ENCODE measurements around the gene DHRSX. TPM values are rescaled to one million over a fixed set of nuclear protein-coding genes. Genes with fewer than 3 reads are reported as not detected.
"Not testable (repeated sequence)": the region's sequence is repeated elsewhere in the genome, so short reads cannot be mapped to it uniquely, and the experiment has no call there.

Gene DHRSX
- polyA plus RNA-seq, 2 of the 4 experiments (the other 2 are of a cell fraction) = 32.1 to 56.3 TPM

- H3K4me2 ChIP-seq = no peak overlapping the region
- H3K4me1 ChIP-seq = peaks cover 7% of the 10 kb centered on the region
- H3K4me3 ChIP-seq = no peak overlapping the region
- ATAC-seq (peak in 1 of 2 experiments; percentile 77; a peak in 2 of 6 replicates), FAIRE-seq (peak; percentile 95), DNase-seq (ENCODE audit: low read depth in 1 of 2, low spot score in 1 of 2) (no peak)
- WGBS (ENCODE audit: missing lambda C conversion rate) = 90% methylated on average over 1 of the region's 1 CpG
- POLR2A ChIA-PET = no interaction called here
- TF ChIP-seq CBX8 (IDR thresholded peaks at IDR 0.05) (no peak), BHLHE40 (IDR thresholded peaks at IDR 0.05; ENCODE audit: low read depth, low read length) (no peak), CHD4 (IDR thresholded peaks at IDR 0.05; ENCODE audit: borderline replicate concordance) (no peak)
- H3K9me3 ChIP-seq = peaks cover 4% of the 10 kb centered on the region; the same call in 2 of the 3 replicates
- CTCF ChIA-PET = no interaction called here
- H3K27ac ChIP-seq = no peak overlapping the region
These were observed 186.7 kb downstream of the DHRSX start for GRCh38 chrX:2313864-2314640.

DNA sequence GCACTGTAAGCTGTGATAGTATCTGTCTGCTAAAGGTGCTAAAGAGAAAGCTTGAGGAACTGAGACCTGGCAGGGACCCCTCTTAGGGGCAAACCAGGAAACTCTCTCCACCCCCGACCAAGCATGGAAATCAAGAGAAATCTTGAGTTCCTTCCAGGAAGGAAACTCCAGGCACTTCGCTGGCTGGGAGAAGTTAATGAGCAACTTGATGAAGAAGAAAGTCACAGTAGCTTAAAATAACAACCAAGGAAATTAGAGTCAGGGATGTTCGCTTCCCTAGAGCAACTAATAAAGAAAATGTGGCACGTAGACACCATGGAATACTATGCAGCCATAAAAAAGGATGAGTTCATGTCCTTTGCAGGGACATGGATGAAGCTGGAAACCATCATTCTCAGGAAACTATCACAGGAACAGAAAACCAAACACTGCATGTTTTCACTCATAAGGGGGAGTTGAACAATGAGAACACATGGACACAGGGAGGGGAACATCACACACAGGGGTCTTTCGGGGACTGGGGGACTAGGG is 188.7 kb downstream of the DHRSX start:
- H3K4me3 ChIP-seq; FAIRE-seq; H3K27ac ChIP-seq; ATAC-seq; DNase-seq (ENCODE audit: low read depth in 1 of 2, low spot score in 1 of 2); H3K9me3 ChIP-seq; H3K4me1 ChIP-seq; POLR2A ChIA-PET; CTCF ChIA-PET; H3K4me2 ChIP-seq: not testable (repeated sequence)
- 79% methylated on average over 5 of the region's 5 CpGs for WGBS (ENCODE audit: missing lambda C conversion rate)

- no peak for FAIRE-seq
- CTCF ChIA-PET = no interaction called here
- 82% methylated on average over 11 of the region's 11 CpGs for WGBS (ENCODE audit: missing lambda C conversion rate)
- Histone ChIP-seq H3K9me3 (peaks cover 4% of the 10 kb centered on the region; the same call in 2 of the 3 replicates), H3K27ac (no peak overlapping the region), H3K4me3 (no peak overlapping the region), H3K4me2 (no peak overlapping the region), H3K4me1 (no peaks in the 10 kb centered on the region)
- no peak for DNase-seq (ENCODE audit: low read depth in 1 of 2, low spot score in 1 of 2)
- POLR2A ChIA-PET = no interaction called here
- TF ChIP-seq, protein P1, sequence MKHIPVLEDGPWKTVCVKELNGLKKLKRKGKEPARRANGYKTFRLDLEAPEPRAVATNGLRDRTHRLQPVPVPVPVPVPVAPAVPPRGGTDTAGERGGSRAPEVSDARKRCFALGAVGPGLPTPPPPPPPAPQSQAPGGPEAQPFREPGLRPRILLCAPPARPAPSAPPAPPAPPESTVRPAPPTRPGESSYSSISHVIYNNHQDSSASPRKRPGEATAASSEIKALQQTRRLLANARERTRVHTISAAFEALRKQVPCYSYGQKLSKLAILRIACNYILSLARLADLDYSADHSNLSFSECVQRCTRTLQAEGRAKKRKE (CRISPR knock-in tag; IDR thresholded peaks at IDR 0.05; ENCODE audit: low read depth) = no peak
- TF ChIP-seq ESRRA (IDR thresholded peaks at IDR 0.05; ENCODE audit: borderline replicate concordance, low read length) (no peak), TP53 (CRISPR knock-in tag; IDR thresholded peaks at IDR 0.05) (no peak), EP300 (IDR thresholded peaks at IDR 0.05) (no peak)
- ATAC-seq = no peak
These were observed 189.3 kb downstream of the DHRSX start for GRCh38 chrX:2311501-2311900.

- DNase-seq (ENCODE audit: low read depth in 1 of 2, low spot score in 1 of 2) (no peak), ATAC-seq (no peak), FAIRE-seq (no peak)
- CTCF ChIA-PET = no interaction called here
- no peak overlapping the region for H3K4me2 ChIP-seq
- no peaks in the 10 kb centered on the region for H3K9me3 ChIP-seq
- H3K27ac ChIP-seq = no peak overlapping the region
- 85% methylated on average over 6 of the region's 6 CpGs for WGBS (ENCODE audit: missing lambda C conversion rate)
- H3K4me1 ChIP-seq = no peaks in the 10 kb centered on the region
- POLR2A ChIA-PET = no interaction called here
- H3K4me3 ChIP-seq = no peak overlapping the region
- TF ChIP-seq RARB (CRISPR knock-in tag; IDR thresholded peaks at IDR 0.05) (no peak), MAZ (IDR thresholded peaks at IDR 0.05; ENCODE audit: borderline replicate concordance, low read depth, low read length) (no peak)
- TF ChIP-seq, protein P2, sequence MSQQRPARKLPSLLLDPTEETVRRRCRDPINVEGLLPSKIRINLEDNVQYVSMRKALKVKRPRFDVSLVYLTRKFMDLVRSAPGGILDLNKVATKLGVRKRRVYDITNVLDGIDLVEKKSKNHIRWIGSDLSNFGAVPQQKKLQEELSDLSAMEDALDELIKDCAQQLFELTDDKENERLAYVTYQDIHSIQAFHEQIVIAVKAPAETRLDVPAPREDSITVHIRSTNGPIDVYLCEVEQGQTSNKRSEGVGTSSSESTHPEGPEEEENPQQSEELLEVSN (IDR thresholded peaks at IDR 0.05; ENCODE audit: borderline replicate concordance, low read depth) = no peak
These were observed 198.9 kb downstream of the DHRSX start for GRCh38 chrX:2301901-2302300.

DNA sequence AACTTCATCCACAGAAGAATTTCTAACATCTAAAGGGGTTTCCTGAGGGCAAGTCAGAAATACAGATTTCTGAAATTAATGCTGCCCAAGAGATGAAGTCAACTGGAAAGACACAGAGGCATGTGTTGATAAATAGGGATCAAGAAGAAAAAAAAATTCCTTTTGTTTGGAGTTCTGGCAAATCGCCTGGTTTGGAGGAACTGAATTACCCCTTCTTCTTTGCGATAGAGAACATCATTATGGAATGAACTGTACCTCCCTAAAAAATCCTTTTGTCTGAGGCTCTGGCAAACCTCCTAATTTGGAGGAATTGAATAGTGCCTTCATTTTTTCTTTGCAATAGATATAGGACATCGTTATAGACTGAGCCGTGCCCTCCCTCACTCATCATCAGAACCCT is 200.9 kb downstream of the DHRSX start:
- ChIA-PET CTCF (no interaction called here), POLR2A (no interaction called here)
- 80% methylated on average over 4 of the region's 4 CpGs for WGBS (ENCODE audit: missing lambda C conversion rate)
- no peak for TF ChIP-seq KDM5A (IDR thresholded peaks at IDR 0.05)
- TF ChIP-seq POLR2A (IDR thresholded peaks at IDR 0.05; ENCODE audit: low read length) = no peak
- no peak for ATAC-seq
- H3K4me2 ChIP-seq = no peak overlapping the region
- no peak for DNase-seq (ENCODE audit: low read depth in 1 of 2, low spot score in 1 of 2)
- no peaks in the 10 kb centered on the region for H3K4me1 ChIP-seq
- H3K27ac ChIP-seq = no peak overlapping the region
- no peak for FAIRE-seq
- no peaks in the 10 kb centered on the region for H3K9me3 ChIP-seq
- no peak overlapping the region for H3K4me3 ChIP-seq

Measured in A549 (cell line).